HepG2 (cell line): Measurements from ENCODE around the gene CES3. TPM values are rescaled to one million over a fixed set of nuclear protein-coding genes. Genes with fewer than 3 reads are reported as not detected.

Source experiments
- ARID4A ChIP-seq: sonication (generic); formaldehyde crosslinking; IDR thresholded peaks from 2 replicates; pipeline ENCODE4 v1.5.0; 2020; ENCODE audit warnings: mild to moderate bottlenecking, missing genetic modification reagents, borderline replicate concordance
- FLYWCH1 ChIP-seq: sonication (generic); formaldehyde crosslinking; IDR thresholded peaks from 2 replicates; pipeline ENCODE4 v1.8.1; 2023; ENCODE audit warnings: mild to moderate bottlenecking, missing genetic modification reagents
- HNF1A ChIP-seq, 2 experiments: sonication (generic) in 1 of 2; formaldehyde crosslinking in 1 of 2; IDR thresholded peaks; 2 replicates each; pipeline versions ENCODE4 v1.4.0 to v1.6.1; 2016 to 2020; ENCODE audit warnings: borderline replicate concordance in 1 of 2, low read depth in 1 of 2, mild to moderate bottlenecking in 1 of 2, missing genetic modification reagents in 1 of 2
- KLF9 ChIP-seq: IDR thresholded peaks from 2 replicates; pipeline ENCODE4 v1.6.1; 2016; ENCODE audit warnings: low read depth
- LBX2 ChIP-seq: sonication (generic); formaldehyde crosslinking; IDR thresholded peaks from 2 replicates; pipeline ENCODE4 v1.5.0; 2020; ENCODE audit warnings: missing genetic modification reagents, mild to moderate bottlenecking, borderline replicate concordance
- PAF1 ChIP-seq: IDR thresholded peaks from 2 replicates; pipeline ENCODE4 v1.6.1; 2016; ENCODE audit warnings: missing genetic modification reagents, missing compliant biosample characterization
- RFXAP ChIP-seq: sonication (generic); formaldehyde crosslinking; IDR thresholded peaks from 2 replicates; pipeline ENCODE4 v1.4.0; 2020; ENCODE audit warnings: missing genetic modification reagents, borderline replicate concordance
- SKIL ChIP-seq: sonication (generic); formaldehyde crosslinking; IDR thresholded peaks from 2 replicates; pipeline ENCODE4 v1.8.0; 2022; ENCODE audit warnings: missing genetic modification reagents, mild to moderate bottlenecking, moderate library complexity, borderline replicate concordance
- THAP9 ChIP-seq: sonication (generic); formaldehyde crosslinking; IDR thresholded peaks from 2 replicates; pipeline ENCODE4; 2020; ENCODE audit warnings: missing genetic modification reagents, mild to moderate bottlenecking, borderline replicate concordance
- TOE1 ChIP-seq: sonication (generic); formaldehyde crosslinking; IDR thresholded peaks from 2 replicates; pipeline ENCODE4 v1.4.0; 2020; ENCODE audit warnings: mild to moderate bottlenecking, missing genetic modification reagents
- YEATS4 ChIP-seq: sonication (generic); formaldehyde crosslinking; IDR thresholded peaks from 2 replicates; pipeline ENCODE4 v1.4.0; 2020; ENCODE audit warnings: missing genetic modification reagents, borderline replicate concordance
- ZBTB1 ChIP-seq: sonication (generic); formaldehyde crosslinking; IDR thresholded peaks from 2 replicates; pipeline ENCODE4 v1.4.0; 2020; ENCODE audit warnings: missing genetic modification reagents, borderline replicate concordance
- ZNF724P ChIP-seq: sonication (generic); formaldehyde crosslinking; IDR thresholded peaks from 2 replicates; pipeline ENCODE4 v1.8.0; 2022; ENCODE audit warnings: missing genetic modification reagents, borderline replicate concordance
- polyA plus RNA-seq, 8 experiments: library from polyadenylated mRNA; depleted of rRNA in 3 of 8; stranded (reverse) in 7 of 8; unstranded in 1 of 8; fragments of >200 nt; fragmentation: Illumina TruSeq in 4 of 8; extraction: Trizol in 4 of 8; gene quantifications; 2 replicates each; pipeline versions ENCODE4 v1.2.1 to v1.2.3, GENCODE V29; 2011 to 2016; ENCODE audit warnings: low read depth in 4 of 8, missing spikeins in 1 of 8, mixed read lengths in 1 of 8; ENCODE audit not compliant: insufficient read depth in 1 of 8
- total RNA-seq, 5 experiments: library from RNA; depleted of rRNA; stranded (reverse); fragments of >200 nt; fragmentation: Illumina TruSeq; extraction: Trizol; gene quantifications; 2 replicates each; pipeline ENCODE4 v1.2.3, GENCODE V29; 2016; ENCODE audit warnings: low read depth in 1 of 5

CES3 gene
- total and polyA plus RNA-seq, 2 of the 13 experiments (the other 11 are each of a cell fraction or from before 2014, with no cell fraction given) = 6.6 to 17.4 TPM

GRCh38 chr16:66934138-66934838 lies 26.8 kb upstream of the CES3 start, which contains the start of gene CIAO2B (continued):
- peak; percentile 99 for TF ChIP-seq ARID4A (CRISPR knock-in tag)
- peak; percentile 96 for TF ChIP-seq RFXAP (CRISPR knock-in tag)
- TF ChIP-seq ZNF724P = peak; percentile 64; the same call in 1 of the 2 replicates
- peak; percentile 49 for TF ChIP-seq LBX2
- TF ChIP-seq THAP9 (CRISPR knock-in tag) = peak; percentile 64
- no peak for TF ChIP-seq PAF1 (CRISPR knock-in tag)
- 0 out of 2 replicates have a peak, but pooled peaks have one; percentile 33 for TF ChIP-seq TOE1 (CRISPR knock-in tag)
- TF ChIP-seq ZBTB1 (CRISPR knock-in tag) = no peak; the same call in 1 of the 2 replicates
- no peak for TF ChIP-seq HNF1A (IDR thresholded peaks at IDR 0.05; ENCODE audit: low read depth)
- peak; percentile 80; the same call in 1 of the 2 replicates for TF ChIP-seq HNF1A (CRISPR knock-in tag; IDR thresholded peaks at IDR 0.05; ENCODE audit: borderline replicate concordance)
- TF ChIP-seq FLYWCH1 (CRISPR knock-in tag) = no peak
- peak; percentile 98 for TF ChIP-seq YEATS4 (CRISPR knock-in tag)
- peak; percentile 99 for TF ChIP-seq KLF9 (CRISPR knock-in tag)
- no peak for TF ChIP-seq SKIL (CRISPR knock-in tag)
